HAP-1 (cell line): ENCODE measurements around the gene KRT6B.

Experiments
- DNase-seq, 2 experiments: peaks; one replicate each; pipeline ENCODE4 v3.0.0-alpha.2; 2016 to 2020; ENCODE audit warnings: low spot score in 2 of 2
- H3K27me3 ChIP-seq: fragments of 250-450 bp; sonication (Bioruptor Pico); 2 replicates; pipeline ENCODE4 v1.5.1; 2020; ENCODE audit warnings: low read depth, mild to moderate bottlenecking, moderate library complexity
- H3K36me3 ChIP-seq: fragments of 250-450 bp; sonication (Bioruptor Pico); replicated peaks from 2 replicates; pipeline ENCODE4 v1.5.1; 2020; ENCODE audit warnings: mild to moderate bottlenecking
- H3K4me1 ChIP-seq: fragments of 250-450 bp; sonication (Bioruptor Pico); 2 replicates; pipeline ENCODE4 v1.5.1; 2020; ENCODE audit warnings: mild to moderate bottlenecking
- H3K4me3 ChIP-seq: fragments of 250-450 bp; sonication (Bioruptor Pico); 2 replicates; pipeline ENCODE4 v1.5.1; 2020; ENCODE audit warnings: mild to moderate bottlenecking, moderate library complexity
- H3K9me3 ChIP-seq: fragments of 250-450 bp; sonication (Bioruptor Pico); 2 replicates; pipeline ENCODE4 v1.5.1; 2020; ENCODE audit warnings: mild to moderate bottlenecking, moderate library complexity
- in situ Hi-C: fragments of 300-500 bp; cut with MboI; formaldehyde crosslinking; loops from 3 replicates; pipeline ENCODE4 v1.14.3; 2020; ENCODE audit warnings: low sequenced_read_pairs, inconsistent platforms, mixed read lengths

KRT6B gene

DNA sequence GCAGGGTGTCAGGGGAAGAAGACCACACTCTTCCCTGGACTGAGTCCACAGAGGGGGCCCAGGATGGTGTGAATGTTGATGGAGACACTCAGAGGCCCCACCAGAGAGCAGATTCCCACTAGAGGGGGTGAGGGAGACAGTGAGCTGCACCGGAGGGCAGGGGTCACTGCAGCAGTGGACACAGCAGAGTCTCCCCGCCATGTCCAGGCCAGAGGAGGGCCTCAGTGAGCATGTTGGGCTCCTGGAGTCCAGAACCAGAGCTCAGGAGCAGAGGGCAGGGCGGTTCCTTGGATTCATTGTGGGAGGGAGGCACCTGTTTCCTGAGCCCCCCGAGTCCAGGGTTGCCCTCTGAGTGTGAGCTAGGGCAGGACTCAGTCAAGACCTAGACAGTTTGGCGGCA is 44.0 kb downstream of the KRT6B start:
- Histone ChIP-seq H3K9me3 (no peaks in the 10 kb centered on the region), H3K27me3 (no peaks in the 10 kb centered on the region), H3K4me1 (no peaks in the 10 kb centered on the region), H3K4me3 (no peak overlapping the region), H3K36me3 (no peaks in the 10 kb centered on the region)
- no peak for DNase-seq
- in situ Hi-C loops: no loop called here

DNA sequence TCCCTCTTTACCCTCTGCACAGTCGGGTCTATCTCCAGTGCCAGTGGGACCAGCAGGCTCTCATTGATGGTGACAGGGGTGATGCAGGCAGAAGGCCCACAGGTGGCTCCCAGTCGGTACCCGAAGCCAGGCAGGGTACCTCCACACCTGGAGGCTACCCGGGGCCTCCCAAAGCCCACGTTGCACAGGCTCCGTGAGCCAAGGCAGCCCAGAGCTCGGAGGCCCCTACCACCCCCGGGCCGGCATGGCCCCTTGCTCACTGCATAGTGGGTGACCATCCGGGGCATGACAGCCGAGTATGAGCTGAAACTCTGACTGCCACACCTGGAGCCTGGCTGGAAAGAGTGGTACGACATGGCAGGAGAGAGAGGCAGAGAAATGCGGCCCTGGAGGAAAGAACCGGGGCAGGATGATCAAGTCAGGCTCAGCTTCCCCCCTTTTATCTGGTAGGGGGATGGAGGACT is 46.0 kb downstream of the KRT6B start, which contains the start of gene KRT82:
Gene KRT82 (minus strand): TSS at position 414 of the 464 bp plus-strand sequence. CDS start 58 bp downstream, at position 356.
- H3K36me3 ChIP-seq: no peaks in the 10 kb centered on the region
- in situ Hi-C loops: no loop called here
- DNase-seq: no peak
- no peak within 1 kb of the TSS for H3K4me3 ChIP-seq
- H3K27me3 ChIP-seq: no peaks in the 10 kb centered on the region
- no peaks in the 10 kb centered on the region for H3K4me1 ChIP-seq
- no peaks in the 10 kb centered on the region for H3K9me3 ChIP-seq

DNA sequence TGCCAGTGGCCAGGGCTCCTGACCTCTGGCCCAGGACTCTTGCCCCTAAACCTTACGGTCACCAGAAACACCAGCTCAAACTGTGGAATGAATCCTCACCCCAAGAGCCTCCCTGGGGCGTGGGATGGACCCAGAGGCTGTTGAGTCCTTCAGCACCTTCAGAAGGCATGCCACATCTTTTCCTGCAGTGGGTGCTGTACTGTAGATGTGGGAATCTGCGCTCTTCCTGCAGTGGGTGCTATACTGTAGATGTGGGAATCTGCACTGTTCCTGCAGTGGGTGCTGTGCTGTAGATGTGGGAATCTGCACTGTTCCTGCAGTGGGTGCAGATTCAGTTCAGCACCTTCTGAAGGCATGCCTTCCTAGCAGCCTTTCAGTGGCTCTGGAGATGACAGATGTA is 47.0 kb downstream of the KRT6B start:
- DNase-seq: no peak
- Histone ChIP-seq H3K27me3 (no peaks in the 10 kb centered on the region), H3K36me3 (no peaks in the 10 kb centered on the region), H3K4me1 (no peaks in the 10 kb centered on the region), H3K9me3 (no peaks in the 10 kb centered on the region), H3K4me3 (no peak overlapping the region)
- in situ Hi-C loops: no loop called here

DNA sequence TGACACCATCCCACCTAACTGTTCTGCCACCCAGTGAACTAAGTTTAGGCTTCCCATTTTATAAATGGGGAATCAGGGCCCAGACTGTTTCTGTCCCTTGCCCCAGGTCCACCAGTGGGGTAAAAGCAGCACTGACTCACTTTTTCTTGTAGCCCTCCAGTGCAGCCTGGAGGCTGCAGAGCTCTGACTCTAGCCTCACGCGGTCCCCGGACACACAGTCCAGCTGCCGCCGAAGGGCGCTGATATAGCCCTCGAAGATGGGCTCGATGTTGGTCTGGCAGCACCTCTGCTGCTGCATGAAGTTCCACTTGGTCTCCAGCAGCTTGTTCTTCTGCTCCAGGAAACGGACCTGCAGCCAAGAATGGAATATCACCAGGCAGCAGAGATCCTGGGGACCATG is 48.4 kb downstream of the KRT6B start:
- no peak overlapping the region for H3K4me3 ChIP-seq
- DNase-seq: no peak
- H3K4me1 ChIP-seq: no peaks in the 10 kb centered on the region
- H3K27me3 ChIP-seq: no peaks in the 10 kb centered on the region
- no peaks in the 10 kb centered on the region for H3K9me3 ChIP-seq
- H3K36me3 ChIP-seq: no peaks in the 10 kb centered on the region
- in situ Hi-C loops: no loop called here

DNA sequence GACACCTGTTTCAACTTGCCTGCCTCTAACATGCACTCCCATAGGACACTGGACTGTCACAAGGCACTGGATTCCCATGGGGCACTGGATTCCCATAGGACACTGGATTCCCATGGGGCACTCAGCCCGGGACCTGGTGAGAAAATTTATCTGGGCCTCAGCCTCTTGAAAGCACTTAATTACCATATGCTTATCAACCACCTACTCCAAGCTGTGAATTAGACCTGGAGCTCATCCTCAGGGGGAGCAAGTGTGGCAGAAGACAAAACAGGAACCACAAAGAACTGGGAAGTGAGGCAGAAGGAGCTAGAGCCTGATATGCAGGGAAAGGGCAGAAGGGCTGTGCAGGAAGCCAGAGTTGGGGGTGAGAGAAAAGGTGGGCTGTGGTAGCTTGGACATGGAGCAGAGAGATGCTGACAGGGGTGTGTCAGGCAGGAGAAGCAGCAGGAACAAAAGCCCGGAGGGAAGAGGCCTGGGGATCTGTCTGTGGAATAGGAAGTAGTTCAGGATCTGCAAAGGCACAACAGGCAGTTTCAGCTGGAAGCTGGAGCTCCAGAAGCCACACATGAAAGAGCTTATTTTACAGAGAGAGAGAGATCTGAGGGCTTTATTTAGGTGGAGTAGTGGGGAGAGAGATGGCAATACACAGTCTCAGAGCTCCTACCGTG is 48.9 kb downstream of the KRT6B start:
- no peaks in the 10 kb centered on the region for H3K36me3 ChIP-seq
- H3K4me1 ChIP-seq: no peaks in the 10 kb centered on the region
- H3K27me3 ChIP-seq: no peaks in the 10 kb centered on the region; the same call in 1 of the 2 replicates
- no peak overlapping the region for H3K4me3 ChIP-seq
- no peak for DNase-seq
- in situ Hi-C loops: no loop called here
- no peaks in the 10 kb centered on the region for H3K9me3 ChIP-seq

DNA sequence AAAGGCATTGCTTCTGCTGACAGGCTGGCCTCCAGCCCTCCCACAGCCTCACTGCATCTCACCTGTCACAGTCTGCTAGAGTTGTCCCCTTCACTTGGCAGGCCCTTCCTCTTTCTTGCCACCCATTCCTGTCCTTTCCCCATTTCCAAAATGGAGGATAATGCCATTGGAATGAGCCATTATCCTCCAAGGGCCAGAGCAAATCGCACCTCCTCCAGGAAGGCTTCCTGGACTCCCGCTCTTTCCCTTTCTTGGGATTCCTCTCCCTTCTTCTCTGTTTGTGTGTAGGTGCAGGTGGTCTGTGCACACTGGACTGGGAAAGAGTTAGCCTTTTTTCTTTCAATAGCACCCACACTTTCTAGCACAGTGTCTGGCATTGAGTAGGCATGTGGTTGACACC is 49.6 kb downstream of the KRT6B start:
- Histone ChIP-seq H3K4me3 (no peak overlapping the region), H3K4me1 (no peaks in the 10 kb centered on the region), H3K9me3 (no peaks in the 10 kb centered on the region), H3K36me3 (no peaks in the 10 kb centered on the region), H3K27me3 (no peaks in the 10 kb centered on the region; the same call in 1 of the 2 replicates)
- in situ Hi-C loops: no loop called here
- DNase-seq: no peak

DNA sequence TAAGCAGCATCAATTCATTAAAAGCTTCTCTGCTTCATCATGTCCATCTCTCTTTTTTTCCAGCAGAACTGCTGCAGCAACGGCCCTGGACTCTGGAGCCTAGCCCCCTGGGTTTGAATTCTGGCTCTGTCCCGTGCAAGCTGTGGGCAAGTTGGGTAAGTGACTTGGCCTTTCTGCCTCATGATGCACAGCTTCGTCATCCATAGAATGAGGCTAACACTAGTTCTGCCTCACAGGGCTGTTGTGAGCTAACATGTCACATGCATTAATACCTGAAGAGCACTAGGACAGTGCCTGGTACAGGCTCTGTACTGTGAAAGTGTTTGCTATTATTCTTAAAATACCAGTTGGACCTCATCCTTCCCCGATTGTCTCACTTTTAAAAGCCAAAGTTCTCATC is 50.0 kb downstream of the KRT6B start:
- no peaks in the 10 kb centered on the region for H3K4me1 ChIP-seq
- no peaks in the 10 kb centered on the region for H3K36me3 ChIP-seq
- no peaks in the 10 kb centered on the region; the same call in 1 of the 2 replicates for H3K27me3 ChIP-seq
- in situ Hi-C loops: no loop called here
- no peaks in the 10 kb centered on the region for H3K9me3 ChIP-seq
- H3K4me3 ChIP-seq: no peak overlapping the region
- DNase-seq: no peak

DNA sequence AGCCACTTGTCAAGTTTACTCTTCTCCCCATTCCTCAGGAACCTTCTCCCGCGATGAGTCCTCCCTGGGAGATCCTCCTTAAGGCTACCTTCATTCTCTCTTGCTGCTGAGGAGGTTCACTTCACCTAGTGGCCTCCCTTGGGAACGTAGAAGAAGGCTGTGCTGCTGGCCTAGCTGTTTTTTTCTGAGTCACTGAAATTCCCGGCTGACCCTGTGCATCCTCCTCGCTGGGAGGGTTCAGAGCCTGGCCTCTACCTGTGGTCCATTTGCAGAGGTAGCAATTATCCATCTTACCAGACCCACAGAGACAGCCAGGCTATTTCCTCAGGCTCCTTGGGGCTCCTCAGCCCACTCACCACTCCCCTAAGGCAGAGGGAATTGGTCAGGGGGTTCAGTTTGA is 50.4 kb downstream of the KRT6B start:
- no peak overlapping the region for H3K4me3 ChIP-seq
- in situ Hi-C loops: no loop called here
- no peaks in the 10 kb centered on the region for H3K36me3 ChIP-seq
- H3K27me3 ChIP-seq: no peaks in the 10 kb centered on the region; the same call in 1 of the 2 replicates
- H3K4me1 ChIP-seq: no peaks in the 10 kb centered on the region
- H3K9me3 ChIP-seq: no peaks in the 10 kb centered on the region
- DNase-seq: no peak

DNA sequence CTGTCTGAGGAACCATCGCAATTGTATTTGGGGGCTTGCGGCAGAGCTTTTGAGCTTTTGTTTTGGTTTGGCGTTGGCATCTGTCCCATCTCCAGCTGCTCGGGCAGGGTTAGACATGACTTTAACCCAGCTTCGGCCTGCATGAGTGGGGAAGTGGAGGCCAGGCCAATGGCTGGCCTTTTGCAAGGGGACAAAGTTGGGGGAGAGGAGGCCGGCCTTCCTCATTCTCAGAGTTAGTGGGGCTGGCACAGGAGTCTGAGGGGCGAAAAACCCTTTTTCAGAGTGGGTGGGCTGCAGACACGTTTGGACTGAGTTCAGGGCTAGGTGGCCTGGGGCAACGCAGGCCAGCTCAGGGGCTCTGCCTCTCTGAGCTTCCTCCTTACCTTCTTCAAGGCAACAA is 51.0 kb downstream of the KRT6B start:
- no peak overlapping the region for H3K4me3 ChIP-seq
- in situ Hi-C loops: no loop called here
- no peaks in the 10 kb centered on the region for H3K4me1 ChIP-seq
- no peaks in the 10 kb centered on the region; the same call in 1 of the 2 replicates for H3K27me3 ChIP-seq
- no peak for DNase-seq
- H3K36me3 ChIP-seq: no peaks in the 10 kb centered on the region
- H3K9me3 ChIP-seq: no peaks in the 10 kb centered on the region

DNA sequence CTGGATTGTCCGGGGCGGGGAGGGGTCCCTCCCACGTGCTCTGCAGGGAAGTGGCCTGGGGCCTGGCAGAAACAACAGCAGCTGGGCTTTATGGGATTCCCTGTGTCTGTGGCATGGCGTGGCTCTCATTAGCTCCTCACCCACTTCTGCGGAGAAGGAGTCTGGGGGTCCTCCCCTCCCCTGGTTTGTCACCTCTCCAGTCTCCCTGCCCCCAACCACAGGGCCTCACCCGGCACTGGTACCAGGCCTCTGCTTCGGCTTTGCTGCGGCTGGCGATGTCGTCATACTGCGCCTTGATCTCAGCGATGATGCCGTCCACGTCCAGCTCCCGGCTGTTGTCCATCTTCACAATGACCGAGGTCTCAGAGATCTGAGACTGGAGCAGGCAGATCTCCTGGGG is 52.2 kb downstream of the KRT6B start:
- in situ Hi-C loops: no loop called here

DNA sequence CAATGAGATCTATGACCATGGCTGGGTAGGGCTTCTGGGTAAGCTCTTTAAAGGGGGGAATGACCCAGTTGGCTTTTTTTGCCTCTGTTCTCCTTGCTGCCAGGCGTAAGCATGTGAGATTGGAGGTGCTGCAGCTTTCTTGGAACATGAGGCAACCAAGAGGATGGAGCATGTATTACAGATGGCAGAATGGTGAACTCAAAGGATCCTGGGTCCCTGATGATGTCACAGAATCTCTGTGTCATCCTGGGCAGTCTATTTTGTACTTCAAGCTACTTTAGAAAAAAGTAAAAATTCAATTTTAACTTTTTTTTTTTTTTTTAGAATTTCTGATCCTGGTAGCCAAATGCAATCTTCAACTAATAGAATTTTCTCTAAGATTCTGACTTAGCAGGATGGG is 53.8 kb downstream of the KRT6B start:
- no peaks in the 10 kb centered on the region for H3K36me3 ChIP-seq
- H3K4me3 ChIP-seq: no peak overlapping the region
- no peak for DNase-seq
- in situ Hi-C loops: no loop called here
- no peaks in the 10 kb centered on the region for H3K9me3 ChIP-seq
- H3K27me3 ChIP-seq: no peaks in the 10 kb centered on the region; the same call in 1 of the 2 replicates
- no peaks in the 10 kb centered on the region for H3K4me1 ChIP-seq

More for the DNA sequence above, 52.2 kb downstream of the KRT6B start:
- no peak for DNase-seq
- Histone ChIP-seq H3K4me1 (no peaks in the 10 kb centered on the region), H3K27me3 (no peaks in the 10 kb centered on the region; the same call in 1 of the 2 replicates), H3K36me3 (no peaks in the 10 kb centered on the region), H3K4me3 (no peak overlapping the region), H3K9me3 (no peaks in the 10 kb centered on the region)

DNA sequence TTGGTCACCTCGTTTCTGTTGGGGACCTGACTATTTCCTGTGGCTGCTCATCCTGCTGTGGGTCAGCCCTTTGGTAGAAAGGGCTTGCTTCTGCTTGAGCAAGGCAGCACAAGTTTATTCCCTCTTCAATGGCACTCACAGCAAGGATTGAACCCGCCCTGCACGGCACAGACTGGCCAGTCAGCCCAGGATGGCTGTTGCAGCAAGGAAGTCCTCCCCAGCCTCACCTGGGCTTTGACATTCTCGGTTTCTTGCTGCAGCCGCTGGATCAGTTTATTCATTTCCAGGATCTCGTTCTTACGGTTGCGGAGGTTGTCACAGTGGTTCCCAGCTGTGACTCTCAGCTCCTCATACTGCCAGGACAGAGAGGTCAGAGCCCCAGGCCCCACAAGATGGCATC is 55.3 kb downstream of the KRT6B start:
- H3K9me3 ChIP-seq: no peaks in the 10 kb centered on the region
- H3K36me3 ChIP-seq: no peaks in the 10 kb centered on the region
- H3K27me3 ChIP-seq: no peaks in the 10 kb centered on the region; the same call in 1 of the 2 replicates
- in situ Hi-C loops: no loop called here
- DNase-seq: no peak
- H3K4me1 ChIP-seq: no peaks in the 10 kb centered on the region
- H3K4me3 ChIP-seq: no peak overlapping the region
